Esophagus squamous epithelium (tissue), 5 donors: ENCODE results near the gene SPINK7. TPM values are rescaled to one million over a fixed set of nuclear protein-coding genes. Genes with fewer than 3 reads are reported as not detected.
A peak's percentile ranks its signal among the peaks of the same experiment; 100 is the strongest.

Experiments
- DNase-seq: peaks from one replicate; lab custom pipeline; 2025; lab: John Stamatoyannopoulos, UW
- H3K27ac ChIP-seq, 4 donors: fragments of 200-600 bp; sonication (generic); one replicate each; pipeline ENCODE4 v1.5.1; 2016 to 2019; ENCODE audit warnings: mild to moderate bottlenecking in 1 of 4
- H3K27me3 ChIP-seq, 4 donors: fragments of 200-600 bp; sonication (generic); 1 replicate in 3 of 4; 2 replicates in 1 of 4; pipeline versions ENCODE4 v1.5.1 to v1.6.0; 2017 to 2021; ENCODE audit warnings: antibody characterized with exemption in 1 of 4
- H3K36me3 ChIP-seq, 3 donors: fragments of 200-600 bp; sonication (generic); one replicate each; pipeline ENCODE4 v1.5.1; 2016 to 2019
- H3K4me1 ChIP-seq, 3 donors: fragments of 200-600 bp; sonication (generic); one replicate each; pipeline ENCODE4 v1.5.1; 2017 to 2019
- H3K4me3 ChIP-seq, 4 donors: fragments of 200-600 bp; sonication (generic); 1 replicate in 3 of 4; 2 replicates in 1 of 4; pipeline ENCODE4 v1.5.1; 2016 to 2019; ENCODE audit warnings: mild to moderate bottlenecking in 2 of 4, moderate library complexity in 1 of 4
- H3K9me3 ChIP-seq, 3 donors: fragments of 200-600 bp; sonication (generic); one replicate each; pipeline ENCODE4 v1.5.1; 2016 to 2019
- CTCF ChIP-seq, 6 experiments: fragments of 450-650 bp in 4 of 6; fragments of 200-600 bp in 2 of 6; sonication (generic) in 2 of 6; IDR thresholded peaks; one replicate each; pipeline ENCODE4 v1.5.1; 2016 to 2019; ENCODE audit warnings: antibody characterized with exemption in 6 of 6, mild to moderate bottlenecking in 4 of 6, moderate library complexity in 4 of 6
- POLR2A ChIP-seq, 4 donors: fragments of 450-650 bp; IDR thresholded peaks; one replicate each; pipeline ENCODE4 v1.6.1; 2017; ENCODE audit warnings: antibody characterized with exemption in 4 of 4, mild to moderate bottlenecking in 4 of 4, moderate library complexity in 3 of 4
- WGBS, 2 donors: methylation state at CpG; one replicate each; pipeline ENCODE4 v1.1.5; 2018; 5-methylcytosine and 5-hydroxymethylcytosine counted together
- intact Hi-C: fragments of 100-400 bp; cut with DNase I; formaldehyde crosslinking; loops from one replicate; pipeline ENCODE4 v1.15.0; 2022
- total RNA-seq, 4 donors: library from RNA; depleted of rRNA; stranded (reverse); fragments of >200 nt; gene quantifications; one replicate each; pipeline ENCODE4 v1.1.0, GENCODE V29; 2016
- donor health status: DM: yes; HTN: yes; CAD: no.

SPINK7 gene
- total RNA-seq, 4 donors from 2014 or later: 137 to 321 (median 253) TPM

DNA sequence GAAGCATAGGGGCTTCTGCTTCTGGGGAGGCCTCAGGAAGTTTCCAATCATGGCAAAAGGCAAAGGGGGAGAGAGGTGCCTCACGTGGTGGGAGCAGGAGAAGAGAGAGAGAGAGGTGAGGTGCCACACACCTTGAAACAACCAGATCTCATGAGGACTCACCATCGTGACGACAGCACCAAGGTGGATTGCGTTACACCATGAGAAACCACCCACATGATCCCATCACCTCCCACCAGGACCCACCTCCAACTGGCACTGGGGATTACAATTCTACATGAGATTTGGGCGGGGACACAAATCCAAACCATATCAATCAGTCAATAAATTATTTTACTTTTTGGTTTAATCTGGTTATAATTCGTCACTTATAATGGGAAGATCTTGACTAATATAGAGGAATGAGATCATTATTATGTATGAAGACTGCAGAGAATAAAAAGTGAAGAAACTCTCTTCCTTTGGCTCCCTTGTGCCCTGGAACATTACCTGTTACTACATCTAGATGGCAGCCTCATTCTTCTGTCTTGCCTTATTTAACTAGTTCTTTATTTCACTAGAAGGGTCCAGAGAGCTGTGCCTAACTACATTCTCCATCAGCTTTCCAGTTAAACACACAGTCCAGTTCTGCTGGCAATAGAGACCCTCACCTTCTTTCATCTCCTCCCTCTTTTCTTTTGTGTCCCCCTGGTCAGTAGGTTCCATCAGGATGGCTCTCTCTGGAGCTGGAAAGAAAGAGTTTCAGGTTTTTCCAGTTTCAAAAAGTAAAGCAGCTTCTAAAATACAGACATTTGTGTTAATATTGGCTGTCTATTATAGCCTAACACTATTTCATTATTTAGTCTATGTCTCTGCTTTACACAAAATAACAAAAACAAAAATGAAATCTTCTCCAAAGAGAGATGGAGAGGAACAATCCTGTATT is 21.7 kb upstream of the SPINK7 start:
- no peak overlapping the region for H3K27ac ChIP-seq
- intact Hi-C loops: no loop called here
- 59 to 71% methylated on average over 6 of the region's 6 CpGs for WGBS, 2 donors
- no peaks in the 10 kb centered on the region for H3K27me3 ChIP-seq
- no peaks in the 10 kb centered on the region for H3K9me3 ChIP-seq
- no peak overlapping the region for H3K4me3 ChIP-seq
- peaks cover 0 to 6% (median 0%) of the 10 kb centered on the region in 3 donors for H3K4me1 ChIP-seq
- DNase-seq: no peak
- no peaks in the 10 kb centered on the region for H3K36me3 ChIP-seq
- TF ChIP-seq POLR2A (IDR thresholded peaks at IDR 0.05) (no peak), CTCF (IDR thresholded peaks at IDR 0.05) (peak in 5 of 6 experiments; percentile 24 to 68 (median 48))

DNA sequence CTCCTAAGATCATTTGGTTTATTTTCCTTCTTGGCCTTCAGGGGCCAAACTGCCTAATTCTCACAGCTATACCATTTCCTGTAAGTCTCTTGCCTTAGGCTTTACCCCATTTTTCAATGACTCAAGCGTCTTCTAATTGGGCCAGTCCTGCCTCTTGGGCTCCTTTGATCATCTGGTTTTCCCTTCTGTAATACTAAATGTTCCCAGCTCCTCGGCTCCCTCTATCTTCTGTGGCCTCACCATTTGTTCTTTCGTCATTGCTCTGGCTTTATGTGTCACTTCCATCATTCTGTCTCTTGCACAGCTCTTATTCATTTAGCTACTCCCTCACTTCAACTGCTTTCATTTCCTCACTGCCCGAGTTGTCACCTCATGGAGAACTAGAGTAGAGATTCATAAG is 14.5 kb upstream of the SPINK7 start:
- WGBS, 2 donors: 62 to 63% methylated on average over 4 of the region's 4 CpGs
- Histone ChIP-seq H3K9me3 (no peaks in the 10 kb centered on the region), H3K27ac (no peak overlapping the region), H3K4me1 (no peaks in the 10 kb centered on the region), H3K4me3 (no peak overlapping the region), H3K36me3 (no peaks in the 10 kb centered on the region), H3K27me3 (no peaks in the 10 kb centered on the region)
- TF ChIP-seq CTCF (IDR thresholded peaks at IDR 0.05) (no peak), POLR2A (IDR thresholded peaks at IDR 0.05) (no peak)
- no peak for DNase-seq
- intact Hi-C loops: no loop called here

- TF ChIP-seq POLR2A (IDR thresholded peaks at IDR 0.05) (no peak), CTCF (IDR thresholded peaks at IDR 0.05) (no peak)
- H3K4me3 ChIP-seq: no peak overlapping the region
- H3K27me3 ChIP-seq: no peaks in the 10 kb centered on the region
- no peaks in the 10 kb centered on the region for H3K36me3 ChIP-seq
- no peak overlapping the region for H3K27ac ChIP-seq
- WGBS, 2 donors: 92% methylated on average over 1 of the region's 1 CpG
- DNase-seq: no peak
- intact Hi-C loops: no loop called here
- H3K4me1 ChIP-seq: peaks cover 0 to 12% (median 0%) of the 10 kb centered on the region in 3 donors
- peaks cover 0 to 6% (median 4%) of the 10 kb centered on the region in 3 donors for H3K9me3 ChIP-seq
These were observed 5.8 kb upstream of the SPINK7 start for GRCh38 chr5:148306446-148306845.

DNA sequence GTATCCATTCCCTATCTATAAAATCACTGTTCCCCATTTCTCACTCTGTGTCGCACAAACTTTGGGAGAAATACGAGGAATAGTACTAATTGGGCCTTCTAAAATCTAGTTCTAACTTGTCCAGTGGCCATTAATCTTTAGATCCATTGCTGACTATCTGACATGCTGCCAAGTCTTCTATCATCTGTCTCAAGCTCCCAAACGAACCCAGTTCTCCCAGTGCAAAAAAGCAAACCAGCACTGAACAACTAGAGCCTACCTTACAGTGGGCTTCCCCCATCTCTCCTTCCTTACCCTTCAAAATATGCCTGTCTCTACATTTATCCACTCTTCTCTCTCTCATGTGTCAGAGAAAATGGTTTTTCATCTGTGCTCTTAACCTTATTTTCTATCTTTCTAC is 3.2 kb upstream of the SPINK7 start:
- peaks cover 0 to 6% (median 4%) of the 10 kb centered on the region in 3 donors for H3K9me3 ChIP-seq
- TF ChIP-seq CTCF (IDR thresholded peaks at IDR 0.05): no peak
- no peak for TF ChIP-seq POLR2A (IDR thresholded peaks at IDR 0.05)
- WGBS, 2 donors: 60 to 71% methylated on average over 3 of the region's 3 CpGs
- no peaks in the 10 kb centered on the region for H3K36me3 ChIP-seq
- H3K27ac ChIP-seq: peak overlapping the region in 3 of 4 donors; percentile 15 to 54 (median 49)
- peaks cover 0 to 17% (median 0%) of the 10 kb centered on the region in 3 donors for H3K4me1 ChIP-seq
- no peaks in the 10 kb centered on the region for H3K27me3 ChIP-seq
- no peak overlapping the region for H3K4me3 ChIP-seq
- intact Hi-C loops: no loop called here
- no peak for DNase-seq

DNA sequence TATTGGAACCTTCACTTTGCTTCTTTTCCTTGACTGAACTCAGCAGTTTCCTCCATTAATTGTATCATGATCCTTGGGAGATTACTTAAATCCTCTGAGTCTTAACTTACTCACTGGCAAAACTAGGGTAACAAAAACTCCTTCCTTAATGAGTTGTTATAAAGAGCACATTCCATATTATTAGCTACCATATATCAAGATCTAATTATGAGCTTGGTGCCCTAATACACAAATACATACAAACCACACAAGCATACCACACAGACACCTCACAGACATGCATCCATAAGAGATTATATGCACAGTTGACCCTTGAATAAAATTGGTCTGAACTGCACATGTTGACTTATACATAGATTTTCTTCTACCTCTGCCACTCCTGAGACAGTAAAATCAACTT is 2.5 kb upstream of the SPINK7 start:
- H3K9me3 ChIP-seq: peaks cover 0 to 6% (median 4%) of the 10 kb centered on the region in 3 donors
- no peak for DNase-seq
- intact Hi-C loops: no loop called here
- peaks cover 0 to 24% (median 0%) of the 10 kb centered on the region in 3 donors for H3K4me1 ChIP-seq
- no peaks in the 10 kb centered on the region for H3K36me3 ChIP-seq
- TF ChIP-seq POLR2A (IDR thresholded peaks at IDR 0.05) (no peak), CTCF (IDR thresholded peaks at IDR 0.05) (no peak)
- peak overlapping the region in 2 of 4 donors; percentile 49 to 54 for H3K27ac ChIP-seq
- H3K27me3 ChIP-seq: no peaks in the 10 kb centered on the region
- no peak overlapping the region for H3K4me3 ChIP-seq
